K562 (cell line): ENCODE results near the gene CCDC93. TPM values are rescaled to one million over a fixed set of nuclear protein-coding genes. Genes with fewer than 3 reads are reported as not detected.

Experiments
- ATAC-seq: fragments of 200-7000 bp; cut with Tn5 transposase; 3 replicates; pipeline ENCODE4 v1.9.1; 2020; ENCODE audit warnings: moderate library complexity
- BruUV-seq: library from RNA; stranded (reverse); fragments of 400-500 nt; replicated peaks from 2 replicates; lab custom pipeline; 2021; lab: Mats Ljungman, UMichigan
- CTCF ChIA-PET: fragments of 300-600 bp; formaldehyde crosslinking; extraction: SDS; loops from one replicate; lab custom pipeline; 2021; ENCODE audit warnings: low intra/inter-chr PET ratio; lab: Yijun Ruan, JAX
- POLR2A ChIA-PET: fragments of 300-600, 350-650 bp; sonication (Branson Sonifier 250); formaldehyde crosslinking; extraction: SDS; loops from one replicate; lab custom pipeline; 2021; ENCODE audit warnings: antibody characterized with exemption, inconsistent platforms; lab: Yijun Ruan, JAX
- DNase-seq, 4 experiments: peaks; one replicate each; pipeline versions ENCODE4 v3.0.0 to v3.0.0-alpha.2; 2011 to 2018; ENCODE audit warnings: low spot score in 3 of 4, mixed read lengths in 3 of 4; ENCODE audit errors: extremely low read depth in 1 of 4
- FAIRE-seq: peaks from 2 replicates; lab custom pipeline; 2011; peaks lifted over from hg19 to GRCh38; lab: Jason Lieb, UNC
- H2AFZ ChIP-seq: 2 replicates; pipeline ENCODE4 v1.6.0; 2011; ENCODE audit warnings: low read depth, low read length, control low read depth, inconsistent platforms
- H3K27ac ChIP-seq: fragments of 200-600 bp; 3 replicates; pipeline ENCODE4 v1.8.0; 2011; ENCODE audit warnings: low read depth, mild to moderate bottlenecking, control low read depth, inconsistent platforms, low read length, moderate library complexity, mixed read lengths; ENCODE audit errors: extremely low read depth
- H3K27me3 ChIP-seq, 2 experiments: fragments of 300-600 bp in 1 of 2; 2 replicates in 1 of 2; 3 replicates in 1 of 2; pipeline versions ENCODE4 v1.6.0 to v1.8.0; 2011; ENCODE audit warnings: inconsistent platforms in 2 of 2, low read length in 2 of 2, mild to moderate bottlenecking in 1 of 2, mixed read lengths in 1 of 2, moderate library complexity in 1 of 2; ENCODE audit not compliant: control insufficient read depth in 2 of 2, insufficient read depth in 2 of 2
- H3K36me3 ChIP-seq: fragments of 300-600 bp; 3 replicates; pipeline ENCODE4 v1.8.0; 2011; ENCODE audit warnings: mild to moderate bottlenecking, low read length, inconsistent platforms; ENCODE audit not compliant: control insufficient read depth, insufficient read depth
- H3K4me1 ChIP-seq, 2 experiments: fragments of 200-600 bp in 1 of 2; replicated peaks in 1 of 2; 2 replicates in 1 of 2; 3 replicates in 1 of 2; pipeline versions ENCODE4 v1.5.1 to v1.8.0; 2011; ENCODE audit warnings: inconsistent platforms in 2 of 2, low read length in 2 of 2, mild to moderate bottlenecking in 1 of 2, mixed read lengths in 1 of 2, moderate library complexity in 1 of 2; ENCODE audit not compliant: control insufficient read depth in 2 of 2, insufficient read depth in 2 of 2
- H3K4me2 ChIP-seq: 2 replicates; pipeline ENCODE4 v1.6.1; 2011; ENCODE audit warnings: low read length, control low read depth, inconsistent platforms, mixed read lengths; ENCODE audit not compliant: insufficient read depth
- H3K4me3 ChIP-seq: fragments of 200-600 bp; sonication (generic), shearing (Covaris generic); 2 replicates; pipeline ENCODE4 v1.5.1; 2016; ENCODE audit warnings: control low read depth, inconsistent platforms
- H3K79me2 ChIP-seq: fragments of 200-600 bp; 3 replicates; pipeline ENCODE4 v1.8.0; 2011; ENCODE audit warnings: low read length, inconsistent platforms; ENCODE audit not compliant: control insufficient read depth, insufficient read depth
- H3K9ac ChIP-seq, 2 experiments: 2 replicates each; pipeline versions ENCODE4 v1.6.0 to v1.6.1; 2011; ENCODE audit warnings: low read depth in 2 of 2, low read length in 2 of 2, control low read depth in 1 of 2, inconsistent platforms in 1 of 2, mild to moderate bottlenecking in 1 of 2, mixed read lengths in 1 of 2; ENCODE audit not compliant: insufficient read depth in 1 of 2
- H3K9me1 ChIP-seq: one replicate; pipeline ENCODE4 v1.6.0; 2011; ENCODE audit warnings: inconsistent platforms, mild to moderate bottlenecking, low read length, moderate library complexity; ENCODE audit not compliant: control insufficient read depth, insufficient read depth
- H3K9me3 ChIP-seq: replicated peaks from 2 replicates; pipeline ENCODE4 v1.5.1; 2011; ENCODE audit warnings: low read depth, low read length, inconsistent platforms; ENCODE audit not compliant: control insufficient read depth, insufficient read depth
- H4K20me1 ChIP-seq: replicated peaks from 2 replicates; pipeline ENCODE4 v1.6.1; 2011; ENCODE audit warnings: low read length, inconsistent platforms, mixed read lengths; ENCODE audit not compliant: control insufficient read depth, insufficient read depth
- BACH1 ChIP-seq: fragments of 200-800 bp; sonication (Bioruptor generic); IDR thresholded peaks from 2 replicates; pipeline ENCODE4 v1.6.1; 2016; ENCODE audit warnings: missing genetic modification characterization, missing compliant biosample characterization
- BCL6 ChIP-seq: fragments of 250-450 bp; sonication (Bioruptor Pico); IDR thresholded peaks from 2 replicates; pipeline ENCODE4 v1.4.0; 2020
- CTBP1 ChIP-seq: fragments of 450-650 bp; IDR thresholded peaks from 2 replicates; pipeline ENCODE4 v1.6.1; 2016; ENCODE audit warnings: borderline replicate concordance
- E2F1 ChIP-seq: sonication (generic); formaldehyde crosslinking; IDR thresholded peaks from 2 replicates; pipeline ENCODE4 v1.8.1; 2023; ENCODE audit warnings: mild to moderate bottlenecking, missing genetic modification reagents, moderate library complexity
- ELK3 ChIP-seq: fragments of 450-650 bp; formaldehyde crosslinking; IDR thresholded peaks from 2 replicates; pipeline ENCODE4 v1.4.0; 2020; ENCODE audit warnings: mild to moderate bottlenecking
- ESRRA ChIP-seq: fragments of 450-650 bp; IDR thresholded peaks from 2 replicates; pipeline ENCODE4 v1.6.1; 2014; ENCODE audit warnings: low read depth, mild to moderate bottlenecking, moderate library complexity, borderline replicate concordance
- FOXJ2 ChIP-seq: fragments of 200-800 bp; sonication (Bioruptor generic); IDR thresholded peaks from 2 replicates; pipeline ENCODE4 v1.6.1; 2016; ENCODE audit warnings: missing genetic modification characterization, missing compliant biosample characterization
- LARP7 ChIP-seq: fragments of 450-650 bp; IDR thresholded peaks from 2 replicates; pipeline ENCODE4 v1.6.1; 2016
- WGBS: fragments of 100-300 bp; shearing (Covaris generic); methylation state at CpG from one replicate; pipeline ENCODE4 v1.1.6; 2016; ENCODE audit warnings: low coverage, mixed read lengths; ENCODE audit not compliant: insufficient coverage; ENCODE audit errors: missing lambda C conversion rate; 5-methylcytosine and 5-hydroxymethylcytosine counted together
- in situ Hi-C: fragments of 300-500 bp; cut with MboI; formaldehyde crosslinking; loops from 4 replicates; pipeline ENCODE4 v1.15.0; 2018; ENCODE audit warnings: inconsistent platforms, mixed read lengths
- intact Hi-C: fragments of 100-400 bp; cut with micrococcal nuclease; formaldehyde crosslinking; loops from 2 replicates; pipeline ENCODE4 v1.14.2; 2022
- polyA plus RNA-seq, 8 experiments: library from polyadenylated mRNA; depleted of rRNA in 4 of 8; stranded (reverse) in 5 of 8; unstranded in 3 of 8; fragments of >200 nt; fragmentation: Nextera tagmentation in 2 of 8; fragmentation: Illumina TruSeq in 1 of 8; extraction: Ambion mirVana in 2 of 8; extraction: Trizol in 1 of 8; gene quantifications; 2 replicates each; pipeline versions ENCODE4 v1.2.1 to v1.2.3, GENCODE V29; 2011 to 2014; ENCODE audit warnings: inconsistent platforms in 1 of 8, missing spikeins in 1 of 8
- total RNA-seq, 7 experiments: library from RNA; depleted of rRNA in 6 of 7; stranded (reverse); fragments of >200 nt in 6 of 7; fragmentation: Illumina TruSeq in 2 of 7; extraction: Trizol in 2 of 7; gene quantifications; 2 replicates each; pipeline versions ENCODE4 v1.2.1 to v1.2.3, GENCODE V29; 2011 to 2021; ENCODE audit warnings: low replicate concordance in 1 of 7
- TF ChIP-seq, protein P1 (sequence below): IDR thresholded peaks from 2 replicates; pipeline ENCODE4 v1.6.1; 2011; ENCODE audit not compliant: insufficient read length; ENCODE audit errors: extremely low read depth

CCDC93 gene
- total and polyA plus RNA-seq, 9 of the 15 experiments (the other 6 are each of a cell fraction or from before 2014, with no cell fraction given) = 3.3 to 19.3 (median 12.4) TPM

- Histone ChIP-seq H3K9me3 (no peaks in the 10 kb centered on the region), H3K27me3 (no peaks in the 10 kb centered on the region), H3K4me2 (no peak overlapping the region), H3K27ac (no peak overlapping the region), H3K9me1 (no peaks in the 10 kb centered on the region), H3K9ac (no peak overlapping the region), H4K20me1 (no peaks in the 10 kb centered on the region), H3K36me3 (peaks cover 92% of the 10 kb centered on the region), H3K4me3 (no peak overlapping the region), H2AFZ (no peak overlapping the region), H3K79me2 (no peaks in the 10 kb centered on the region), H3K4me1 (no peaks in the 10 kb centered on the region)
- FAIRE-seq (no peak), DNase-seq (no peak), ATAC-seq (no peak; the same call in 2 of the 3 replicates)
- TF ChIP-seq E2F1 (CRISPR knock-in tag) = no peak
- peak; percentile 93 for TF ChIP-seq FOXJ2 (tag)
- TF ChIP-seq, protein P1, sequence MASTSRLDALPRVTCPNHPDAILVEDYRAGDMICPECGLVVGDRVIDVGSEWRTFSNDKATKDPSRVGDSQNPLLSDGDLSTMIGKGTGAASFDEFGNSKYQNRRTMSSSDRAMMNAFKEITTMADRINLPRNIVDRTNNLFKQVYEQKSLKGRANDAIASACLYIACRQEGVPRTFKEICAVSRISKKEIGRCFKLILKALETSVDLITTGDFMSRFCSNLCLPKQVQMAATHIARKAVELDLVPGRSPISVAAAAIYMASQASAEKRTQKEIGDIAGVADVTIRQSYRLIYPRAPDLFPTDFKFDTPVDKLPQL = no peak
- TF ChIP-seq BACH1 (tag) = no peak
- no peak for TF ChIP-seq ELK3 (CRISPR knock-in tag)
- peak; percentile 54; the same call in 1 of the 2 replicates for TF ChIP-seq ESRRA
- TF ChIP-seq LARP7 = no peak
- TF ChIP-seq BCL6 (CRISPR knock-in tag) = no peak
- TF ChIP-seq CTBP1 = no peak
- in situ Hi-C loops (no loop called here), intact Hi-C loops (no loop called here)
- no TSS peak for BruUV-seq
- 71% methylated on average over 3 of the region's 3 CpGs for WGBS
- ChIA-PET CTCF (no interaction called here), POLR2A (interaction anchor here (1.3 kb wide), 1 partner anchor 9 kb away, joined by 3 read pairs; no protein-coding TSS in a partner anchor)
These were observed 15.9 kb downstream of the CCDC93 start for GRCh38 chr2:117997872-117998454.
